ENCODE results near the gene PRDX1.
A peak's percentile ranks its signal among the peaks of the same experiment; 100 is the strongest.

PRDX1 gene

GRCh38 chr1:45521413-45522323 lies at the start of gene PRDX1 (continued):
- 0 out of 2 replicates have a peak, but pooled peaks have one; percentile 80 for TF ChIP-seq ZNF785 (tag by site-specific recombination; IDR thresholded peaks at IDR 0.05)
- no peak for TF ChIP-seq ATF2 (tag by site-specific recombination; IDR thresholded peaks at IDR 0.05; ENCODE audit: low read depth)

- Histone ChIP-seq H3K27ac (ENCODE audit: extremely low read depth, low read depth, low read length) (no peak overlapping the region), H3K4me1 (ENCODE audit: control insufficient read depth, insufficient read depth, low read length) (no peaks in the 10 kb centered on the region), H3K36me3 (ENCODE audit: control insufficient read depth in 2 of 2, insufficient read depth in 1 of 2, low read length in 2 of 2) (peaks cover 1 to 57% of the 10 kb centered on the region in 2 experiments), H3K9me3 (ENCODE audit: control insufficient read depth, insufficient read depth, low read depth, low read length) (no peaks in the 10 kb centered on the region), H3K4me3 (ENCODE audit: low read depth, low read length) (no peak overlapping the region)
- CTCF ChIA-PET = interaction anchor here (0.6 to 5.7 kb wide), 22 partner anchors 10 to 713 kb away, joined by 3 to 90 read pairs (median 4); partner anchors contain the start of genes MUTYH, NASP, PRDX1 and TOE1
- no peak for TF ChIP-seq PRDM2 (tag by site-specific recombination; IDR thresholded peaks at IDR 0.05; ENCODE audit: borderline replicate concordance)
- no peak for TF ChIP-seq ZNF558 (tag by site-specific recombination; IDR thresholded peaks at IDR 0.05)
- TF ChIP-seq INSM2 (tag by site-specific recombination; IDR thresholded peaks at IDR 0.05) = no peak
- no peak for TF ChIP-seq SETDB1 (IDR thresholded peaks at IDR 0.05; ENCODE audit: insufficient read length, low read length)
- no peak for TF ChIP-seq ZNF610 (tag by site-specific recombination; IDR thresholded peaks at IDR 0.05; ENCODE audit: borderline replicate concordance)
- no peak for TF ChIP-seq ZNF354C (tag by site-specific recombination; IDR thresholded peaks at IDR 0.05; ENCODE audit: borderline replicate concordance, low read depth)
- TF ChIP-seq KLF10 (tag by site-specific recombination; IDR thresholded peaks at IDR 0.05) = no peak
- no peak for TF ChIP-seq ZNF792 (tag by site-specific recombination; IDR thresholded peaks at IDR 0.05)
- POLR2A ChIA-PET = interaction anchor here (1.4 to 5.6 kb wide), 3 partner anchors 20 to 59 kb away, joined by 3 to 57 read pairs (median 15); partner anchors contain the start of genes AKR1A1 and PRDX1
These were observed 48.9 kb upstream of the PRDX1 start for GRCh38 chr1:45570631-45571030.

GRCh38 chr1:45569962-45570581 lies 48.4 kb upstream of the PRDX1 start:
- Histone ChIP-seq H3K27ac (ENCODE audit: extremely low read depth, low read depth, low read length) (no peak overlapping the region), H3K9me3 (ENCODE audit: control insufficient read depth, insufficient read depth, low read depth, low read length) (no peaks in the 10 kb centered on the region), H3K4me3 (ENCODE audit: low read depth, low read length) (no peak overlapping the region), H3K4me1 (ENCODE audit: control insufficient read depth, insufficient read depth, low read length) (no peaks in the 10 kb centered on the region), H3K36me3 (ENCODE audit: control insufficient read depth in 2 of 2, insufficient read depth in 1 of 2, low read length in 2 of 2) (peaks cover 7 to 57% of the 10 kb centered on the region in 2 experiments)
- CTCF ChIA-PET = interaction anchor here (0.6 to 5.7 kb wide), 32 partner anchors 10 to 713 kb away, joined by 3 to 90 read pairs (median 5); partner anchors contain the start of genes AKR1A1, CCDC163, MMACHC and MUTYH
- POLR2A ChIA-PET = interaction anchor here (0.6 to 5.6 kb wide), 5 partner anchors 14 to 97 kb away, joined by 3 to 57 read pairs (median 14); partner anchors contain the start of genes AKR1A1, NASP and PRDX1
- no peak for TF ChIP-seq ZNF514 (tag by site-specific recombination; IDR thresholded peaks at IDR 0.05)
- peak; percentile 57; the same call in 1 of the 2 replicates for TF ChIP-seq ZNF660 (tag by site-specific recombination; IDR thresholded peaks at IDR 0.05)
- TF ChIP-seq KLF17 (tag by site-specific recombination; IDR thresholded peaks at IDR 0.05) = no peak
- TF ChIP-seq ZSCAN30 (tag by site-specific recombination; IDR thresholded peaks at IDR 0.05) = no peak
- TF ChIP-seq ZSCAN18 (tag by site-specific recombination; IDR thresholded peaks at IDR 0.05) = no peak
- TF ChIP-seq ZFP3 (tag by site-specific recombination; IDR thresholded peaks at IDR 0.05; ENCODE audit: low read depth) = no peak
- TF ChIP-seq TCF7L2 (IDR thresholded peaks at IDR 0.05; ENCODE audit: borderline replicate concordance, low read depth, low read length) = no peak
- TF ChIP-seq ZNF157 (tag by site-specific recombination; IDR thresholded peaks at IDR 0.05) = no peak

Measured in HEK293 (cell line).